ENCODE results near the gene SEMA3A.

Gene SEMA3A

GRCh38 chr7:84039432-84039831 is 155.2 kb downstream of the SEMA3A start:
- Histone ChIP-seq H3K27me3 (no peaks in the 10 kb centered on the region), H3K4me1 (no peaks in the 10 kb centered on the region), H3K4me3 (no peak overlapping the region), H3K36me3 (no peaks in the 10 kb centered on the region), H3K27ac (no peak overlapping the region), H3K9me3 (no peaks in the 10 kb centered on the region)
- intact Hi-C loops (cut with DNase I; ENCODE audit: low total_unique reads) = no loop called here
- DNase-seq = no peak
- no peak for TF ChIP-seq CTCF (IDR thresholded peaks at IDR 0.05)

- no peaks in the 10 kb centered on the region for H3K36me3 ChIP-seq
- no peaks in the 10 kb centered on the region for H3K4me1 ChIP-seq
- no peak overlapping the region for H3K27ac ChIP-seq
- H3K27me3 ChIP-seq = no peaks in the 10 kb centered on the region
- no peak overlapping the region for H3K4me3 ChIP-seq
- TF ChIP-seq CTCF (IDR thresholded peaks at IDR 0.05) = no peak
- intact Hi-C loops (cut with DNase I; ENCODE audit: low total_unique reads) = no loop called here
- DNase-seq = no peak
- no peaks in the 10 kb centered on the region for H3K9me3 ChIP-seq
Measured at GRCh38 chr7:84027678-84028077, 166.9 kb downstream of the SEMA3A start.

- H3K27me3 ChIP-seq = no peaks in the 10 kb centered on the region
- no peaks in the 10 kb centered on the region for H3K4me1 ChIP-seq
- H3K36me3 ChIP-seq = no peaks in the 10 kb centered on the region
- no peaks in the 10 kb centered on the region for H3K9me3 ChIP-seq
- H3K27ac ChIP-seq = no peak overlapping the region
- no peak for DNase-seq
- H3K4me3 ChIP-seq = no peak overlapping the region
- TF ChIP-seq CTCF (IDR thresholded peaks at IDR 0.05) = no peak
- intact Hi-C loops (cut with DNase I; ENCODE audit: low total_unique reads) = no loop called here
Measured at GRCh38 chr7:84025332-84025927, 169.2 kb downstream of the SEMA3A start.

GRCh38 chr7:84022684-84023308 is 171.8 kb downstream of the SEMA3A start:
- no peak for TF ChIP-seq CTCF (IDR thresholded peaks at IDR 0.05)
- intact Hi-C loops (cut with DNase I; ENCODE audit: low total_unique reads) = no loop called here
- H3K27me3 ChIP-seq = no peaks in the 10 kb centered on the region
- no peaks in the 10 kb centered on the region for H3K4me1 ChIP-seq
- no peaks in the 10 kb centered on the region for H3K9me3 ChIP-seq
- no peaks in the 10 kb centered on the region for H3K36me3 ChIP-seq
- DNase-seq = no peak
- H3K4me3 ChIP-seq = no peak overlapping the region
- H3K27ac ChIP-seq = no peak overlapping the region

- no peak overlapping the region for H3K27ac ChIP-seq
- no peaks in the 10 kb centered on the region for H3K4me1 ChIP-seq
- no peak overlapping the region for H3K4me3 ChIP-seq
- no peak for TF ChIP-seq CTCF (IDR thresholded peaks at IDR 0.05)
- H3K27me3 ChIP-seq = no peaks in the 10 kb centered on the region
- no peaks in the 10 kb centered on the region for H3K9me3 ChIP-seq
- no peaks in the 10 kb centered on the region for H3K36me3 ChIP-seq
- intact Hi-C loops (cut with DNase I; ENCODE audit: low total_unique reads) = no loop called here
- no peak for DNase-seq
Measured at GRCh38 chr7:84022009-84022408, 172.6 kb downstream of the SEMA3A start.
